NCI-H128 (cell line): ENCODE measurements around the gene ABCC10.

Experiments
- DNase-seq: peaks from one replicate; lab custom pipeline; 2025; ENCODE audit not compliant: unreplicated experiment; lab: John Stamatoyannopoulos, UW

ABCC10 gene

DNA sequence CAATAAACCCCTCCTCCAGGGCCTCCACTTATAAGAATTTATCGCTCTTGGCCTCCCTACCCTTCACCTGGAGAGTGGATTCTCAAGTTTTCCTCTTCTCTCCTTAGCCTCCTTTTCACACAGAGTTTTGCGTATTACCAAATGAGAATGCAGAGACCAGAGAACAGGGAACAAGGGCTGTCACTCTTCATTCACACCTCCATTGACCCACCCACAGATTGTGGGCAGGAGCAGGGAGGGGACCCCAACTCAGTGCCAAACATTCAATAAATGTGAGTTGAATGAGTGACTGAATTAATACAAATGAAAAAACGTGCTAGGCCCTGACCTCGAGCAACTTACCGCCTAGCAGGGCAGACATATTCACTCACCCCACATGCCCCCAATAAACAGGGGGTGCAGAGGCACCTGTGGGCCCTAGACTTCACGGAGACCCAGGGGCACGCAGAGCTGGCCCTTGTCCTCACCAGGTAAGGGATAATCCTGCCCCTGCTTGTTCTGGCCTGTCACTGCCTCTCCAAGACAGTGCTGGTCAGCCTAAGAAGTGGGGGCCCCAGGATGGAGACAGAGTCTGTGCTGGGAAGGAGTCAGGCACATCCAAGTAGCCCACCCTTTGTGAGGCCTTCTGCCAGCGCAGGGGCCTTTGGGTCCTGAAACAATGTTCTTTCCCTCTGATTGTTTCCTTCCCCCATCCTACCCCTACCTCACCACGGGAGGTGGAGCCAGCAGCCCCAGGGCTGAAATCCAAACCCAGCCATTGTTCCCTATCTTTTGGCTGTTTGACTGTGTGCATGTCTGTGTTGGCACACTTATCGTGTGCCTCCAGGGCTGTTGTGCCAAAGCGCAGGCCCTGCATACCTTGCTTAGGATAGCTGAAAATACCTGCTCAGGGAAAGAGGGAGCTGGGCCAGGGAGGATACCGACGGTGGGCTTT, 41.7 kb downstream of the ABCC10 start:
- DNase-seq: no peak

DNA sequence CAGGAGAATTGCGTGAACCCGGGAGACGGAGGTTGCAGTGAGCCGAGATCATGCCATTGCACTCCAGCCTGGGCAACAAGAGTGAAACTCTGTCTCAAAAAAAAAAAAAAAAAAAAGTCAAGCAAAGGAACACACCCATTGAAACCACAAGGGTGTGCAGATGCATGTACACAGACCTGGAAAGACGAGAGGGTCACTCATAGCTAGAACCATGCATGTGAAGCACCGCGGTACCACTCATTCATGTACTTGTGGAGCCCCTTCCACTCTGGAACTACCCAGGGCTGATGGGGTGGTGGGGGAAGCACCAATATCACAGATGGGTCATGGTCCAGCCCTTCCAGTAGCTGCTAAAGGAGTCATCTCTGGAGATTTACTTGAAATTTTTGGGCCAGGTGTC, 42.6 kb downstream of the ABCC10 start:
- DNase-seq: no peak

DNA sequence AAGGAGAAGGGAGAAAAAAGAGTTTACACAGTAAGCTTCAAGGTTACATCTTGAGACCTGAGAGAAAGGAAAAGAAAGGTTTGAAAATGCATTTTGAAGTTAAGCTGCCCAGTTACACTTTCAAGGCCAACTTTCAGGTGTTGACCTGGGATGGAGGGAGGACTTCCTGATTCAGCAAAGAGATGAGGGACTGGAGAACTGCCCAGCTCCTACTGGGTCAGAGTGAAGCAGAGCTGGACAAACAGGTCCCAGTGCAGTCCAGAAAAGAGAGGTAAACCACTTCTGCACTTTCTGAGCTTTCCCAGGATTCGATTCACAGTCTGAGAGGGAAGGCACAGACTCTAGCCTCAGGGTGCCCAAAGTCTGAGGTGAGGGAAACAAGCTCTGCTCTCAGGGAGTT, 44.1 kb downstream of the ABCC10 start:
- DNase-seq: no peak

DNA sequence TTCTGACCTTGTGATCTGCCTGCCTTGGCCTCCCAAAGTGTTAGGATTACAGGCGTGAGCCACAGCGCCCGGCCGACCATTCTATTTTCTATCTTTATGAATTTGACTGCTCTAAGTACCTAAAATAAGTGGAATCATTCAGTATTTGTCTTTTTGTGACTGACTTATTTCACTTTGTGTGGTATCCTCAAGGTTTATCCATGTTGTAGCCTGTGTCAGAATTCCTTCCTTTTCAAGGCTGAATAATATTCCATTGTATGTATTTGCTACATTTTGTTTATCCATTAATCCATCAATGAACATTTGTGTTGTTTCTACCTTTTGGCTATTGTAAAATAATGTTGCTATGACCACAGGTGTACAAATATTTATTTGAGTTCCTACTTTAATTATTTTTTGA, 45.2 kb downstream of the ABCC10 start:
- DNase-seq: no peak

DNA sequence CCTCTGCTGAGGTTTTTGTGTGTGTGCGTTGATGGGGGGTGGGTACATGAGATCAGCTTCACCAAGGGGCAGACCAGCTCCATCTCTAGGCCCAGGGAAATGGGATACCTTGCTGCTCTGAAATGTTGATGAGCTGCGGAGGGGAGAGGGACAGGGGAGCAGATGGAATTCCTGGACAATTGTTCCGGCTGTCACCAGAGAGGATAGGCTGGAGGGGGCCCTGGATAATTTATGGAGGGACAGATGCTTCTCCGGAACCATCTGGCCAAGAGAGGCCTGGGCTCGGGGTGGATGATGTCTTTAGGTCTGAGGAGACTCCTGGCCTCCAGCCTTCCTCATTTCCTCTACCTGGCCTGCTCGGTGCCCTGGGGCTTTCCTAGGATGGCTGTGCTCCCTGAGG, 48.2 kb downstream of the ABCC10 start:
- no peak for DNase-seq

DNA sequence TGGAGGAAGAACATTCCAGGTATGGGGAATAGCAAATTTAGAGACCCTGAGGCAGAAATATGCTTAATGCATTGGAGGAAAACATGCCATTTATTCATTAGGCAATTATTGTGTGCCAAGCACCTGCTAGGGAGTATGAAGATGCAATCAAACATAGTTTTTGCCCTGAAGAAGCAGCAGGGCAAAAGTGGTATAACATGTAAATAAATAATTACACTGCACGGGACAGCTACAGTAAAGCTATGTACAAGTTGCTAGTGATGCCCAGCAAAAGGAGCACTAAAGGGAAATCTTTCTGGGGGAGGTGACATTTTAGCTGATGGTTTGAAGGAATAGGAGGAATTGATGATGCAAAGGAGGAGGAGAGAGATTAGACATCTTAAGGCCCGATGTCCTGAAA, 49.4 kb downstream of the ABCC10 start:
- no peak for DNase-seq

DNA sequence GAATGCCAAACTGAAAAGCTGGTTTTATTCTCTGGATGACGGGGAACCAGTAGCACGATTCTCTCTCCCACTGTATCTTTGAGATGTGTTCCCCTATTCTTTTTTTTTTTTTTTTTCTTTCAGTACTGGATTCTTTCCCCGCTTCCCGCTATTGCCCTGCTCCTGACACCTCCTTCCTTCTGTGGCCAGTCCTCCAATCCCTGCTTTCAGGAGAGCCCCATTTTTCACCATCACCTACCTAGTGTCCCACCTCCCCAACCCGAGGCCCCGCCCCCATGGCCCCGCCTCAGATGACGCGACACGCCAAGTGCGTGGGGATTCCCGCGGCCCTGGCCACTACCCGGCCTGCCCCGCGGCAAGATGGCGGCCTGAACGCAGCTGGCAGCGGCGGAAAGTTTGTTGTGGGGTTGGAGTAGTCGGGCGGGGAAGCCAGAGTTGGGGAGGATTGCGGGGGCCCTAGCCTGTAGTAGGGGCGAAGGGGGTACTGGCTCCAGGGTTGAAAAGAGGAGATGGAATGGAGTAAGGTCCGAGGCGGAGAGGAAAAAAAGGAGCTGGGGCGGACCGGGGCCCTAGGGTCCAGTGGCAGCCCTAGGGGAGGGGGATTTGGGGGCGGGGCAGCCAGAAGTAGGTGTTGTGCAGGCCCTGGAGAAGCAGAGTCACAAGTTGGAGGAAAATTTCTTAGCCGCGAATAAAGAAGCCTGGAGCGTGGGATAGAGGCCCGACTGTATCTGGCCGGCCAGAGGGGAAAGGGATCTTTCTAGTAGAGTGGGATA, 50.1 kb downstream of the ABCC10 start, which contains the start of gene TJAP1:
TJAP1 (plus strand) TSS at position 336 of the 773 bp plus-strand sequence. CDS start 21,432 bp downstream, outside the sequence.
- peak; percentile 72 for DNase-seq

DNA sequence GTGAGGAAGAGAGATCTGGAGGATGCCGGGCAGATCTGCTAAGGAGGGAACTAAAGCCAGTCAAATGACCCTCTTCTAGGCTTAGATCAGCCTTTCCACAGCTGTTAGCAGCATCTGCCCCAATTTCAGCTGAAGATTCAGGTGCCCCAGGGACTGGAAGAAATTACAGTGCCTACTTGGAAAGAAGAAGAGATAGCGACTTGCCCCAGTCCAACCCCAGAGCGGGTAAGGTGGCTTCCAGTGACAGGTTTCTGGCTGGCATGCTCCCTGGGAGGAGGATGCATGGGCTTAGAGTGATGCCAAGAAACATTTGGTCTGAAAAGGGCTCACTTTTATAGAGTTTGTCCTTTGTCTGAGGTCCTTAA, 50.6 kb downstream of the ABCC10 start:
- no peak for DNase-seq

DNA sequence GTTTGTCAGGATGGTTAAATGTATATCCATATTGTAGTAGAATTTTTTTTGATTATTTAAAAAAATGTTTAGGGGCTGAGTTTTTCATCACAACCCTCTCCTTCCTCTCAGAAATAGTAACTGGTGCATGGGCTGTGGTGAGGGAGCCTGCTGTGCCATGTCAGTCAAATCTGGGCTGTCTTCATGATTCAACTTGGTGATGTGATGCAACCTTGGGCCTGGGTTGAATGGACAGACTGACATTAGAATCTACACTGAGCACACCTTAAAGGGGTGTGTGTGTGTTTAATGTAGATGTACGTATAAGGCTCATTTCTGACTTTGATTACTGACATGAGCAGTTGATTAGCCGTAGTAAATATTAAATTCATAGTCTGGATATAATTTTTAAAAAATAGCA, 53.7 kb downstream of the ABCC10 start:
- DNase-seq: no peak

DNA sequence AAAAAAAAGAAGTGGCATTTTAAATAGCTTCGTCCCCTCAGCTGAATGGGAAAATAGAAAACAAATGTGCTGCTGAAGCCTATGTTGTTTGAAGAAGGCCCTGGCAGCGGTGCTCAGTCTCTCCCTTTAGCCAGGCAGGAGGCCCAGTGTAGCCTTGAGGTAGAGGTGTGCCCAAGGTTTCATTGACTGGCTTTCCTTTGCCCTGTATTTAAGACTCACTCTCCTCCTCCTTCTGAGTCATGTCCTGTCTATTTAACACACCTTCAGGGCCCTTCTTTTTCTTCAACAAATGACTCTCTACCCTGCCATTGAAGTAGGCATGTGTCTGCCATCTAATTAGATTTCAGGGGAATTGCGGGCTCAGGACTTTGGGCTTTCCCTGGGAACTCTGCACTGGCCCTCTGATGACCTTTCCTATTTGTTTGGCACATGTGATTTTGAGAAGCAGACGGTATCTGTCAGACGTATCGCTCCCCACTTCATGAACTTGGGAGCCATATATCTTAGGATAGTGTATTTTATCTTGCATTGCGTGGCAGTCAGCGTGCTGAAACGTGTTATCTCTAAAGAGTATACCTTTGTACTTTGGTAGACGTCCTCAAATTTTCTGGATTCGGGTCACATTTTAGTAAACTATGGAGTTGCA, 54.4 kb downstream of the ABCC10 start:
- no peak for DNase-seq

DNA sequence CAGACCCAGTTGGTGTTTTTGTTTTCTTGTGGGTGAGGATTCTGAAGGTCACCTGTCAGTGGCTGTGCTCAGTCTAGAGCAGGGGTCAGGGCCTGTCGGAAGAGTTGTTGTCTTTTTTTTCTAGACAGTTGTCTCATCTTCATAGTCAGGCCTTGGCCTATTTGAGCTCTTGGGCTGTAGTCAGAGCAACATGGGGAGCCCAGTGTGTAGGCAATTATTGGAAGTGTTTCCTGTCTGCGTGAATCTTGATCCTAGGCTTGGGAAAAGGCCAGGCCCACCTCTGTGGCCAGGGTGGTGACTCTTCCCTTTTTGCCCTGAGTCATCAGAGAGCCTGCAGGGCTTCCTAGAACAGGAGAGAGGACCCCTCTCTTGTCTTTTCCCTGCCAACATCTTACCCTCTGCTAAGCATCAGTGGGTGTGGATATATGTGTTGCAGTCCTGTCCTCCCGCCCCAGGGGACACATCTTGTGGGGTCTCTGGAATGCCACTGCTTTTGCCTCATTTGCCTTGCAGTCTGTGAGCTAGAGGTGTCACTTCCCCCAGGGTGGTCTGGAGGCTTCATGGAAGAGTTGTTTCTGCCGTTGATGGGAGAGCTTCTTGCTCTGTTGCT, 61.4 kb downstream of the ABCC10 start:
- DNase-seq: no peak

DNA sequence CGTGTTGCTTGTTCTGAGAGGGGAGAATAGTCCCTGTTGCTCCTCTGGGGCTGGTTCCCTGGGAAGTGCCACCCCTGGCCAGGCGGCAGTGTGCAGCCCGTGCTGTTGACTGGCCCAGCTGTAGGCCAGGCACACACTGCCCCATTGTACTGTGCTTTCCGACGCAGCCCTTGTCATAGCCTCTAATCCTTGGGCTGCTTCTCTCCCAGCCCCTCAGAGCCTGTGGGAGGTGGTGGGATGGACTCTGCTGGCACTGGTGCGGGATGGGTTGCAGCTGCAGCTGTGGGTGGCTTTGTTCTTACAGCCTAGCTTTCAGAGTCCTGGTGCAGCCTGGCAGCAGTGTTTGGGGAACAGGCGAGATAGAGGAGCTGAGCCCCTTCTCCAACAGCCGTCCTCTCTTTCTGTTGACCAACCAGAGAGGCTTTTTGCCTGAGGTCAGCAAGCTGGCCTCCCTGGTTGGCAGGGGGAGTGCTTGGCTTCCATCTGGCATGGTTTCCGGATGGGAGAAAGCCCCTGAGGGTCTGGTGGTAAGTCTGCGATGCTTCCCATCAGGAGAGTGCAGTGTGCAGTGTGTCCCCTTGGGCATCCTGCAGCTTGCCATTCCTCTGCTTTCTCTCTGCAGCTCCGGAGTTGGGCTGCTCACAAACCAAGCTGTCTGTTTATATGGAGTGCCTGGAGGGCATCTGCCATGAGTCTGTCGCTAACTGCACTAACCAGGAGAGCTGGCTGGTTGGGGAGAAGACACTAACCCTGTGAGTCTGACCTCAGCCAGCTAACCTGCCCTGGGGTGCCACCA, 62.1 kb downstream of the ABCC10 start:
- no peak for DNase-seq

DNA sequence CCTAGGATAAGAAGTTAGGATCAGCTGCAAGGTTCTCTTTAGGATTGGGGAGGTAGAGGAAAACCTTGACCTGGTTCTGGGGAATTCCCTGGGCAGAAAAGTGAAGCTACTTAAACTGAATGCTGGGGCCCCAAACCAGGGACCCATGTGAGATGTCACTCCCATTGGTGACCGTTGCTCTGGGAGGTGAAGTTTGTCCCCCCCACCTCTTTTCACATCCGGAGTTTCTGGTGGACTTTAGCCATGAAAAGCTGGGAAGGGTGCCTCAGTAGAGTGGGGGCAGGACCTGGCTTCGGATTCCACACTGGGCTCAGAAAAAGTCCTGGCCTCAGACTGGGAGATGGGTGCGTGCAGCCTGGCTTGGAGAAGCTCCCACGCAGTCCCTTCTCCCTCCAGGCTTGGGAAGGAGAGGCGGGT, 63.2 kb downstream of the ABCC10 start:
- no peak for DNase-seq

DNA sequence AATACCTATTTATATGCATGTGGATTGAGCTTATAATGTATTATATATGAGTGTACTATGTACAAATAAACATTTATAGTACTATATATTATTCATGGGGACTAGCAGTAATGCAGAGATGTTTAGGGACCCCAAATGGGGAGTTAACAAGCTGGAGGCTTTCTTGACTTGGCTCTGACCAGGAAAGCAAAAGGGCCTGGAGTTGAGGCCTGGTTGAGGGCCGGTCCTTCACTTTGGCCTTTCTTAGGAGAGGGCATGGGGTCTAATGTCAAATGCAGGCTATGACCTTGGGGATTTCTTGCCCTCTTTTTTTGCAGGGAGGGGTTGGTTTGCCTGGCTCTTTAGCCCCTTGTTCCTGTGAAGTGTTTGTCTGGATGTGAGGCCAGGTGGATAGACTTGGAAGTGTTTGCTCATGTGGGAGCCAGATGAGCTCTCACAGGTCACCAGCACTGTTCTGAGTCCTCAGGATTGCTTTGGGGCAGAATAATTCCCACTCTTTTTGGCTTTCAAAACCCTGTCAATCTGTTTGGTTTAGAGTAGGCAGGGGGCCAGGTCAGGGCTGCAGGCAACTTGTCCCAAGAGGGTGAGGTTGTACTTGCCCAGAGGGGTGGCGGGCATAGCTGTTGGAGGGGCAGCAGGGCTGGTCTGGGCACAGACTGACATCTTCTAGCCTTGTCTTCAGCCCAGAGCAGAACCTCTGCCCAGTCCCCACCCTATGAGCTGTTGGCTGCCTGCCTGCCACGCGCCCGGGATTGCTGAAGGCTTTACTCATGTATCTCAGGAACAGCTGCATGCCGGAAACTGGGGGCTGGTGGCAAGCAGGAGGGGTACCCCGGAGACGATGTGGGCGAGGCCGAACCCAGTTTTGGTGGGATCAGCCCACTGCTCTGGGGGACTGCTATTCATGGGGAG, 64.7 kb downstream of the ABCC10 start:
- DNase-seq: no peak

DNA sequence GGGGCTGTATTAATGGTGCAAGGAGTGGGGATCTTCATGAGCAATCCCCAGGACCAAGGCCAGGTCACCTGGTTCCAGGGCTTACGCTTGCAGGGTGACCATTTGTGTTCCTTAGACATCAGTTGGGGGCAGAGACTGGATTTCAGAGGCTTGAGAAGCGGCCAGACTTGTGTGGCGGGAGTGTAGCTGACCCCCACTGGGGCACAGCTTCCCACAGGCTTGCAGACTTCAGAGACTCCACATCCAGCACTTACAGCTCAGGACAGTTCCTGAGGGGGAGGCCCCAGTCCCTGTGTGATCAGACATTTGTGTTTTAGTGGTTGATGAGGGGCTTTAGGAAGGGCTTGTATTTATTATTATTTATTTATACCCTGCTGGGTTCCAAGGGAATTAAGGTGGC, 65.3 kb downstream of the ABCC10 start:
- no peak for DNase-seq

DNA sequence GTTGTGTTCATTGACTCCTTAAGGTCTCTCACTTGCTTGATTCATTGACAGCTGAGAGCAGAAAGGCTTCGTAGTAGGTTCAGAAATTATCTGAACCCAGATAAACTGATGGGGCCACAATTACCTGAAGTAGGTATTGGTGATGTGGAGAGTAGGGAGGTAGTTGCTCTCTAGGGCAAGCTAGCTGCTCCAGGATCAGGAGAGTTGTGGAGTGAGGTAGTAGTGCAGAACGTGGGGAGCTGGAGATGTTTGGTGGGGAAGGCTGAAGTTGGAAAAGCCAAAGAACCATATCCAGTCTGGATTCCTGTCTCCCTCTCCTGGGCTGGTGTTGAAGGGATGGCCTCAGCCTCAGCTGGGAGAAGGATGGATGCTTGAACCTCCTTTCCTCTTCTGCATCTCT, 65.9 kb downstream of the ABCC10 start:
- DNase-seq: no peak

DNA sequence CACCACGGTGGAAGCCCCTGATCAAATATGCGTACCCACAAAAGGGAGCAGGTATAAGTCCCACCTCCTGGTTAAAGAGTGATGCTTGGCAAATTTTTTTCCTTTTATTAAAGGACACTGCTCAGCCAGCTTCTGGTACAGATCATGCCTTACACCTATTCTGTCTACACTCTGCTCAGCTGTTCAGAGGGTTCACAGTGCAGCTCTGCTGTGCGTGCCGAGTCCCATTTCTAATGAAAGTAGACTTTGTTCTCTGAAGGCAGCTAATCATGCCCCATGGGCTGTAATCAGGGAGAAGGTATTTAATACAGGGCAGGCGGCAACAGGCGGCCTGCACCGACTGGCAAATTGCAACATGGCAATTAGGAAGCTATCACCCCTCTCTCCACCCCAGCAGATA, 66.5 kb downstream of the ABCC10 start:
- no peak for DNase-seq

DNA sequence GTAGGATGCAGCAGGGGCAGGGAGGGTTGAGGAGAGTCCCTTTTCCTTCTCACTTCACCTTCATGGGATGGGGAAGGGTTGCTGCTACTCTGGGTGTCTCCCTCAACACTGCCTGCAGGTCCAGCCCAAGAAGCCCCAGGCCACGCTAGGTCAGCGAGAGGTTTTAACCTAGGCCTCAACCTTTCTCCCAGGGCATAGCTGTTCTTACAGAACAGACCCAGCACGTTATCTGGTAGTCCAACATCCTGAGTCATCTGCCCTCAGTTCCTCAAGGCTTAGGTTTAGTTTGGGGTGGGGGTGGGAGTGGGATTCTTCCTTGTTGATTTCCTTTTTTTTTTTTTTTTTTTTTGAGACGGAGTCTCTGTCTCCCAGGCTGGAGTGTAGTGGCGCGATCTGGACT, 67.0 kb downstream of the ABCC10 start:
- DNase-seq: no peak

DNA sequence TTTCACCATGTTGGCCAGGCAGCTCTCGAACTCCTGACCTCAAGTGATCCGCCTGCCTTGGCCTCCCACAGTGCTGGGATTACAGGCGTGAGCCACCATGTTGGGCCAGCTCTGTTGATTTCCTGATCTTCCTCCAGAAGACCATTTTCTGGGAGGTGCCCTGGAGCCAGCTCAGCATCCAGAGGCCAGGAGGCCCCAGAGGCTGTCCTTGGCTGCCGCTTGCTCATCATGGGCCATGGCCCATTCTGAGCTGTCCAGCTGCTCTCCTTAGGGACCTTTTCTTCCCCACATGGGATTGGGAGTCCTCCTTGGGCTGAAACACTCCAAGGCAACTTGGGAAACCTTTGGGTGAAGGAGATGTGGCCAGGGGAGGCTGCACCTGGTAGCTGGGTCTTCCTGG, 67.4 kb downstream of the ABCC10 start:
- DNase-seq: no peak
